Retina (tissue), 1 donor: ENCODE data around the gene TRIM36.

Experiments used
- DNase-seq: peaks from one replicate; pipeline ENCODE4 v3.0.0-alpha.2; 2016

The TRIM36 gene

GRCh38 chr5:115169487-115170133 lies at the start of gene TRIM36:
Gene TRIM36 (minus strand): TSS chr5:115169908. CDS start chr5:115169634, 274 bp downstream.
- DNase-seq = peak; percentile 97

- DNase-seq = no peak
These were observed 44.8 kb upstream of the TRIM36 start for GRCh38 chr5:115214541-115214940.

- no peak for DNase-seq
These were observed 39.6 kb upstream of the TRIM36 start for GRCh38 chr5:115209279-115209678.

- DNase-seq = no peak
These were observed 33.2 kb upstream of the TRIM36 start for GRCh38 chr5:115202952-115203351.

DNA sequence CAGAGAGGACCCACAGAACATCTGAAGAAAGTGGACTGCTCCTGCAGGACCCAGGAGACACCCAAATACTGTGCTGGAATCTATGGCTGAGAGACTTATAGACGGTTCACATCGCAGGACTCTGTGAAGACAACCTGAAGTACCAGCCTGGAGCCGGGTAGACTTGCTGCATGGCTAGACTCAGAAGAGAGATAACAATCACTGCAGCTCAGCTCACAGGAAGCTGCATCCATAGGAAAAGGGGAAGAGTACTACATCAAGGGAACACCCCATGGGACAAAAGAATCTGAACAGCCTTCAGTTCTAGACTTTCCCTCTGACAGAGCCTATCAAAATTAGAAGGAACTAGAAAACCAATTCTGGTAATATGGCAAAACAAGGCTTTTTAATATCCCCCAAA lies 26.5 kb upstream of the TRIM36 start:
- DNase-seq = no peak

DNA sequence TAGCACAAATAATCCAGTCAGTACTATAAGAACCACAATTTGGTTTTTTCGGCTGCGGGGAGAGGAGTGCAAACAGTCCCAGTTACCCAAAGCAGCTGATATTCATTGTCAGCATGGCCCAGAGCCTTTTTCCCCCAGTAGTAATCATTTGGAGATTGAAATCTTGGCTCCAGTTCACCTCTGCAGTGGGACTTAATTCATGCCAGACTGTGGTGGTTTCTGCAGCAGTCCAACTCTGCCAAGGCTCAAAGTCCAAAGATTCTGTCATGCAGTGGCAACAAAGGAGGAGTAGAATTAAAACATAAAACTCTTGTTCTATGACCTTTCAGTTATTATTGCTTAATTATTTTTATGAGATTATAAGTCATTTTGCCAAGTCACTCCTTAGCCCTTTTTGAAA lies 25.0 kb upstream of the TRIM36 start:
- no peak for DNase-seq

DNA sequence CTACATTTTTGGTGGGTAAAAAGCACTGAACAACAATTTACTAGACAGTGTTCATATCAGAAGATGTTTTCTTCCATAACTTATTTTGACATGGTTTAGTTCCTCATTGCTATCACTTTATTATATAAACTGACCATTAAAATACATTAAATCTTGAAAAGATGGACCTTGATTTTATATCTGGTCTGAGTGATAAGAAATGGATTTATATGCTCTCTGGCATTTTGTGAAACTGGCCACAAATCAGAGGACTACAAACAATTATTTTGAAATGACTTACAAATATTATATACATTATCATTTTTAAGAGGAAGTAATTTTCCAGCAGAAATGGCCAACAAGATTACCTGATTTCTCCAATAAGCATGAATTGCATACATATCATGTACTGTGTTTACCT lies 23.6 kb upstream of the TRIM36 start:
- no peak for DNase-seq

GRCh38 chr5:115192098-115192497 lies 22.4 kb upstream of the TRIM36 start:
- DNase-seq = no peak

DNA sequence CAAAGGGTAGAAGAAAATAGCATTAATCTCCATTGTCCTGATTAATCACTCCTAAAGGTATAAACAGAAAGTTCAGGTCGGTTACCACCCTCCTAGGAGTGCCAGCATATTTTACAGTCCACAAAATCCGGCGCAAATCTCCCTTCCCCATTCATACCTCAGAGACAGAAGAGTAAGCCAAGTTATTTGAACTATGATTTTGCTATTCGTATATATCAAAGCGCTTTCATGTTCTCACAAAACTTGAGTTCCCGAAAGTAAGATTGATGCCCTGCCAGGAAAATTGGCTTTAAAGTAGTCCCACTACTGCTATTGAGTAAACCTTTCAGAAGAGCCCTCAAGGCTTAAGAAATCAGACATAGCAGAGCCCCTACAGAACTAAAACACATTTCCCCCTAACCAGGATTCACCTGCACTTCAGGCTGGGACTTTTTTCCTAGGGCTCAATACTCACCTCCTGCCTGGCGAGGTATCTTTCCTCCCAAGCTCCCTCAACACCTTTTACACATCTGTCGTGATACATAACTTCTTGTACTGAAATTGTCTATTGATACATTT lies 21.8 kb upstream of the TRIM36 start:
- DNase-seq = no peak

DNA sequence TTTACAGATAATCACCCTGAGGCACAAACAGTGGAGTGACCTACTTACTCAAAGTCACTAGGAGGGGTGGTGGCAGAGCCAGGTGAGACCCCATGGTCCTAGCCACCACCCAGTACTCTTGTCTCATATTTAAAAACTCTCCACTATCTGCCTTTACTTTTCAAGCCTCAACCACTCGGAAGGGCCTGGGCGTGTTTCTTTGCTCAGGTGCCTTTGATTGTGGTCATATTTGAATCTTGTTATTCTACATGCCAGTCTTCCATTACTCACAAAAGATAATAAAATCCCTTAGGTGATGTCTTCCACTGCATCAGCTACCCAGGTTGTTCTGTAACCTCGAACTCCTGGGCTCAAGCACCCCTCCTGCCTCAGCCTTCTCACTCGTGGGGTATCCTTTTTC lies 20.7 kb upstream of the TRIM36 start:
- no peak for DNase-seq

GRCh38 chr5:115189866-115190265 lies 20.2 kb upstream of the TRIM36 start:
- DNase-seq = no peak

- no peak for DNase-seq
These were observed 17.1 kb upstream of the TRIM36 start for GRCh38 chr5:115186794-115187193.

DNA sequence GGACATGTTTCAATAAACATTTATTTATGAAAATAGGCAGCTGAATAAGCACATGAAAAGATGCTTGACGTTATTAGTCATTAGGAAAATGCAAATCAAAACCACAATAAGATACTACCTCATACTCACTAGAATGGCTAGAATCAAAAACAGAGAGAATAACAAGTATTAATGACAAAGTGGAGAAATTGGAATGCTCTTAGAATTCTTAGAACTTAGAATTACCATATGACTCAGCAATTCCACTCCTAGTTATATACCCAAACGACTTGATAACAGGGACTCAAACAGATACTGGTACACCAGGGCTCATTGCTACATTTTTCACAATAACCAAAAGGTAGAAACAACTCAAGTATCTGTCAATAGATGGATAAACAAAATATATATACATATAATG lies 15.1 kb upstream of the TRIM36 start:
- DNase-seq = no peak

DNA sequence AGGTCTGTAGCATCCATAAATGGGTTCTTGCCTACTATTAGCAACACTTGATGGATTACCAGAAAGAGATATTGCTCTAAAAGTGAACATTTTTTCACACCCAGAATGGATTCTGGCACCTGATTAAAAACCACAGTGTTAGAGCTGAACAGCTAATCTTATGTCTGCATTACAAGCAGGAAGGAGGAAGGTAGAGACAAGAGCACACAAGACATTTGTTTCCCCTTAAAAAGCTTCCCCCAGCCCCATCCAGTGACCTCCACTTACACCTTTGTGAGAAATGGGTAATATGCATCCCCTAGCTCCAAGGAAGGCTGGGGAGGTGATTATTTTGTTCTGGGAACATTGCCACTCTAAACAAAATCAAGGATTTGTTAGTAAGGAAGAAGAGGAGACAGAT lies 12.0 kb upstream of the TRIM36 start:
- DNase-seq = no peak

GRCh38 chr5:115180165-115180709 lies 10.5 kb upstream of the TRIM36 start:
- DNase-seq = peak; percentile 96

- DNase-seq = peak; percentile 90
These were observed 9.9 kb upstream of the TRIM36 start for GRCh38 chr5:115179394-115180164.

DNA sequence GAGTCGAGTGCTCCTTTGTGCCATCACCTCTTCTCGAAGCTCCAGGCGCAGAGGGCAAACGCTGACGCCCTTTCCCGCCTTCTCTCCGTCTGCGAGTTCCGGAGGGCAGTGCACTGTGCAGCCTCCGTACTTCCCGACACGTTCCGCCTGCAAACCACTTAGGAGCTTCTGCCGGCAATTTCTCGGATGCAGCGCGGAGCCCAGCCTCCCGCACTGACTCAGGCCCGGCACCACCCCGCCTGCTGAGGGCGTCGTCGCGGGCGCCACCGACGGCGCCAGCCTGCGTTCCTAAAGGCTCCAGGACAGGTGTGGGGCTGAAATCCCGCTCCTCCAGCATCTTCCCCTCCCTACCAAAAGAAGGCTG lies 9.3 kb upstream of the TRIM36 start:
- DNase-seq = no peak

DNA sequence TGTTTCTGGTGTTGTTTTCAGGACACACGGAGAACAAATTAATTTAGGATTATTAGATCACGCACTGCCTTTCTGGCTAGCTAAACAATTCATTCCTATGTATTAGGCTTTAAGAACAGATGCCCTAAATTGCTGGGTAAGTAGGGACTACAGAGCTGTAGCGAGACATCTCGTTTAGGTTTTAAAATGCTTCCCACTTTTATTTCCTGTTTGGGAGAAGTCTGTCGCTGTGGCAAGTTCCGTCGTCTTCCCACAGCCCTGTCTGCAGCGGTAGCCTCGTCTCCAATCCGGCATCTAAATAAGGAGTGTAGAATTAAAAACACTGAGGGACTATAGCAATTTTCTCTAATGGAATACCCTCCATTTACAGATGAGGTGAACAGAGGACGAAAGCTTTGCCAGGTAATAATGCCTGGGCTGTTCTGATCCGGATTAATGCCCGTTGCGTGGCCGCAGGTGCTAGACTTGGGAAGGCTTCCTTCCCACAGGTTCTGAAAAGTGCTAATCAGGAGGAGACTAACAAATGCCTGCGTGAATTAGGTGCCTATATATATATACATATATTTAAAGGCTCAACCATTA lies 1.3 kb upstream of the TRIM36 start:
- no peak for DNase-seq

DNA sequence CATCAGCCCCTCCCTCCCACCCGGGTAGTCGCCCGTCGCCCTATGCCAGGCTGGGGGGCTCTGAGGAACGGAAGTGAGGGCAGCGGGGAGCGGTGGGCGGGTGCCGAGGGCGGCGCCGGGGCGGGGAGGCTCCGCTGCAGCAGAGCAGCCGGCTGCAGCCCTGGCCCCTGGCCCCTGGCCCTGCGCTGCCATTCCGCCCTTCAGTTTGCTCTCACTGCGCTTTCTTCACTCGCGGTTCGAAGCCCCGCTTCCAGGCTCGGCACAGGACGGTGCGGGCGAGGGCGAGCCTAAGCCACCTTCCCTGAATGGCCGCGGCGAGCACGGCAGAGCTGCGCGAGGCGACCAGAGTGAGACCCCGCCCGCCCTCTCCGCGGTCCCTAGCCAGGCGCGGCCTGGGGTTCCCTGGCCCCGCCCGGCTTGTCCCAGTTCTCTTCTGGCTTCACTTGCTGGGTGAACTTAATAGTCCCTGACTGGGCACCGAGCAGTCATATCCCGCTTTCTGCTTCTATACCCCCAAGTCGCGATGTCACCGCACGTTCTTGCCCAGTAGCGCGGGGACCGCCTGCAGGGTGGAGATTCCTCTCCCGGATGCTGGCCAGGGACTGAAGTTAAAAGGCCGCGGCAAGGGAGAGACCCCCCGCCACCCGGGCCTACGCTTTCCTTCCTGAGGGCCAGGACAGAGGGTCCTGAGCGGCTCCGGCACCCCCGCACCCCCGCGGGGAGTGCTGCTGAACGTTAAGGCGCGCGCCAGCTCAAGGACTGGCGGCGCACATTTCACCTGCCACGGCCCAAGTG lies 623 bp upstream of the TRIM36 start:
- peak; percentile 93 for DNase-seq

- DNase-seq = no peak
These were observed 750 bp downstream of the TRIM36 start for GRCh38 chr5:115168829-115169486.

DNA sequence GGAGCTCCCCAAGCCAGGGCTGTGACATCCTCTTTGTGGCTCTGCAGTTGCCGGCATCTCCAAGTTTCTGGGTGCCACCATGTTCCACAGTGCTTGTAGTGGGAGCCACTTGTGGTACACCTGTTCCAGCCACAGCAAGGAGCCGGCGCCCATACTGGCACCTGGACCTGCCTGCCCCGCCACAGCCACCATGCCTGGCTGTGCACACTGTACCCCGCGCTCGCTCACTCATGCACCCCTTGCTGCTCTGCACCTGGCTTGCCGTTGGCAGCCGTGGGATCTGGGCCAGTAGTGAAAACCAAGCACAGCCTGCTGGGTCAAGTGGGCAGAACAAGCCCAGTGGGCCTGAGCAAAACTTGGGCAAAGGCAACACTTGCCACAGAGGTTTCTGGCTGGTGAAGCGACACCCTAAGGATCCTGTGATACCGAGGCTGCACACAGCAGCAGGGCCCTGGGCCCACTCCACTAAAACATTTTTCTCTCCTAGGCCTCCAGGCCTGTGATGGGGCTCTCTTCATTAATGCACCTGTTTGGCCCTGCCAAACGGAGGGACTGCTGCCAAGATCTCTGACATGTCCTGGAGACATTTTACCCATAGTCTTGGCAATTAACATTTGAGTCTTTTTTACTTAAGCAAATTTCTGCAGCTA lies 2.8 kb downstream of the TRIM36 start:
- DNase-seq = no peak

- DNase-seq = no peak
These were observed 3.9 kb downstream of the TRIM36 start for GRCh38 chr5:115165790-115166189.
